NCI-H2081 treated with DMSO at 0.1 percent for 48 hours (cell line): Measurements from ENCODE around the gene SNX6.
A peak's percentile ranks its signal among the peaks of the same experiment; 100 is the strongest.
"Not testable (repeated sequence)": the region's sequence is repeated elsewhere in the genome, so short reads cannot be mapped to it uniquely, and the experiment has no call there.

Experiments
- DNase-seq: peaks from one replicate; lab custom pipeline; 2025; lab: John Stamatoyannopoulos, UW

SNX6 gene

GRCh38 chr14:34629657-34630529 lies at the start of gene SNX6:
Gene SNX6, minus strand, starts transcription at chr14:34630148. Its CDS starts 32 bp downstream, at chr14:34630116.
- peak; percentile 8 for DNase-seq

- no peak for DNase-seq
Observed at GRCh38 chr14:34678735-34679134, 48.8 kb upstream of the SNX6 start.

DNA sequence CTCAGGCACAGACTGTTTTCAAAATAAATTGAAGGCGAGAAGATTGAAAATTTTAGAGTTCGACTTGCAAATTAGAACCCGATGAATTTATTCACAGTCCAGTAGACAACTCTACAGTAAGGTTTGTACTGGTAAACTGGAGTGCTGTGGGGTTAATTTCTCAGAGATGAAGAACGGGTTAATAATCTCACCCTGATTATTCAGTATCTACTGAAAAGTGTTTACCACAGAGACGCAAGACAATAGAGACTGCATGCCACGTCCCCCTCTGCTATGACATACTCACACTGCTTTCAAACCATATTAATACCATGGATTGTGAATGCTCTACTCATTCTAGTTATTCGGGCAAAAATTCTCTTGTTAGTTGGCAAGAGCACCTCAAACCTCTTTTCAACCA lies 48.4 kb upstream of the SNX6 start:
- no peak for DNase-seq

GRCh38 chr14:34676516-34677211 lies 46.7 kb upstream of the SNX6 start:
- DNase-seq, result no peak

DNA sequence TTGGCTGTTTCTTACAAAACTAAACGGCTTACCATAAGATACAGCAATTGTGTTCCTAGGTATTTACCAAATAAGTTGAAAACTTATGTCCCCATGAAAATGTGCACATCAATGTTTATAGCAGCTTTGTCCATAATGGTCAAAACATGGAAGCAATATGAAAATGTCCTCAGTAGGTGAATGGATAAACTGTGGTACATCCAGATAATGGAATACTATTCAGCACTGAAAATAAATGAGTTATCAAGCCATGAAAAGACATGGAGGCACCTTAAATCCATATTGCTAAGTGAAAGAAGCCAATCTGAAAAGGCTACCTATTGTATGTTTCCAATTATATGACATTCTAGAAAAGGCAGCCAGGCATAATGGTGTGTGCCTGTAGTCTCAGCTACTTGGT lies 43.8 kb upstream of the SNX6 start:
- DNase-seq, result no peak

GRCh38 chr14:34671716-34672115 lies 41.8 kb upstream of the SNX6 start:
- DNase-seq, result no peak

DNA sequence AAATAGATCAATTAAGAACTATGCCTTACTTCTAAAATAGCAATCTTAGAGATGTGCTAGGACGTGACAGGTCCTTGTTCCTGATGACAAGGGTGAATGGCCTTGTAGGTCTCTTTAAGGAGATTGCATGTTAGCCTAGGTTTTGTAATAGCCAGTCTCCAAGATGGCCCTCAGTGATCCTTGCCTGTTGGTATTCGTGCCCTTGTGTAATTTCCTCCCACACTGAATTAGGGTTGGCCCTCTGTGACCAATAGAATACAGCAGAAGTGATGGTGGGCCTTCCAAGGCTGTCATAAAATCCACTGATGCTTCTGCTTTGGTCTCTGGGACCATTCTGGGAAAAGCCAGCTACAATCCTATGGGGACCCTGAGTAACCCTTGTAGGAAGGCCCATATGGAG lies 38.2 kb upstream of the SNX6 start:
- no peak for DNase-seq

GRCh38 chr14:34667007-34667406 lies 37.1 kb upstream of the SNX6 start:
- no peak for DNase-seq

DNA sequence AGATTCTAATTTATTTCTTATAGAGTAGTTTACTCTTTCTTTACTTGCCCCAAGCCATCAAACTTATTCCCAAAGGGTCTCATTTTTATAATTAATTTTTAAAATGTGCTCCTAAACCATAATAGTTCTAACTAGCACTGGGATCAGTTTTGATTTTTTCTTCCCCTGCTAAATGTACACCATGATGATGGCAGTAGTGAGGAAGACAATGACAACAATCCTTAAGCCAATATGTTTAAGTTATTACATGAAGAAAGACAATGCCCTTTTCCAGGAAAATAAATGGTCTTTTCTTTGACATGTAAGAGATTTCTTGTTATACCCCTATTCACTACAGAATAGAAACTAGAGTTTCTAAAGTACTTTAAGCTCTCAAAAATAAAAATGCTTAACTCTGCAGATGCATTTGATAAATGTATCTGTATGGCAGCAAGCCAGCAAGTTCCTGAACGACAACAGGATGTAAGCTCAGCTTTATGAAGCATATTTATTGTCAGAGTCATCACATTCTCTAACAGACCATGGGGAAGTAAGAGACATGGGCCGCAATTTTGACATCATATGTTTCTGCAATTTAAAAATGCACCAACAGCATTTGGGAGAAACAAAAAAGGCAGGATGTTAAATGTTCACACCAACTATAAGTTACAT lies 36.0 kb upstream of the SNX6 start:
- no peak for DNase-seq

DNA sequence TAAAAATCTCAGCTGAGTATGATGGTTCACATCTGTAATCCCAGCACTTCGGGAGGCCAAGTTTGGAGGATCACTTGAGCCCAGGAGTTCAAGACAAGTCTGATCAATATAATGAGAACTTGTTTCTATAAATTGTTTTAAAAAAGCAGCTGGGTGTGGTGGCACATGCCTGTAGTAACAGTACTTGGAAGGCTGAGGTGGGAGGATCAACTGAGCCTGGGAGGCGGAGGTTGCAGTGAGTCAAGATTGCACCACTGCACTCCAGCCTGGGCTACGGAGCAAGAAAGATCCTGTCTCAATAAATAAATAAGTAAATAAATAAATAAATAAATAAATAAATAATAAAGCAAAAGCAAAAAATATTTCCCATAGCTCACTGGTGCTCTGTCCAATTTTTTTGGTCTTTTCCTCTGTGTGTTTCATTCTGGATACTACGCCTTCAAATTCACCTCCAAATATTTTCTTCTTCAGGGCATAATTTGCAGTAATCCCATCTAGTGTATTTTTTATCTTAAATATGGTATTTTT lies 32.7 kb upstream of the SNX6 start:
- DNase-seq, result no peak

DNA sequence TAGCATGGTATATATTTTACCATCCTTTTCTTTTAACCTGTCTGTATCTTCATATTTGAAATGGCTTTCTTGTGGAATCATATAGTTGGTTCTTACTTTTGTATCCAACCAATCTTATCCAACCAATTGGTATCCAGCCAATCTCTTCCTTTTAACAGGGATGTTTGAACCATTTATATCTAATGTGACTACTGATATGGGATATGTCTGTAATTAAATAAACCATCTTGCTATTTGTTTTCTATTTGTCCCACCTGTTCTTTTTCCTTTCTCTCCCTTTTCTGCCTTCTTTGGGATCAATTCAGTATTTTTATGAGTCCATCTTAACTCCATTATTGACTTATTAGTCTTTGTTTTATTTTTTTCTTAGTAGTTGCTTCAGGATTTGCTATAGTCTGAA lies 30.8 kb upstream of the SNX6 start:
- no peak for DNase-seq

- DNase-seq, result no peak
Observed at GRCh38 chr14:34655959-34656358, 26.0 kb upstream of the SNX6 start.

GRCh38 chr14:34653073-34653472 lies 23.1 kb upstream of the SNX6 start:
- DNase-seq, result not testable (repeated sequence)

GRCh38 chr14:34652348-34652747 lies 22.4 kb upstream of the SNX6 start:
- DNase-seq, result not testable (repeated sequence)

DNA sequence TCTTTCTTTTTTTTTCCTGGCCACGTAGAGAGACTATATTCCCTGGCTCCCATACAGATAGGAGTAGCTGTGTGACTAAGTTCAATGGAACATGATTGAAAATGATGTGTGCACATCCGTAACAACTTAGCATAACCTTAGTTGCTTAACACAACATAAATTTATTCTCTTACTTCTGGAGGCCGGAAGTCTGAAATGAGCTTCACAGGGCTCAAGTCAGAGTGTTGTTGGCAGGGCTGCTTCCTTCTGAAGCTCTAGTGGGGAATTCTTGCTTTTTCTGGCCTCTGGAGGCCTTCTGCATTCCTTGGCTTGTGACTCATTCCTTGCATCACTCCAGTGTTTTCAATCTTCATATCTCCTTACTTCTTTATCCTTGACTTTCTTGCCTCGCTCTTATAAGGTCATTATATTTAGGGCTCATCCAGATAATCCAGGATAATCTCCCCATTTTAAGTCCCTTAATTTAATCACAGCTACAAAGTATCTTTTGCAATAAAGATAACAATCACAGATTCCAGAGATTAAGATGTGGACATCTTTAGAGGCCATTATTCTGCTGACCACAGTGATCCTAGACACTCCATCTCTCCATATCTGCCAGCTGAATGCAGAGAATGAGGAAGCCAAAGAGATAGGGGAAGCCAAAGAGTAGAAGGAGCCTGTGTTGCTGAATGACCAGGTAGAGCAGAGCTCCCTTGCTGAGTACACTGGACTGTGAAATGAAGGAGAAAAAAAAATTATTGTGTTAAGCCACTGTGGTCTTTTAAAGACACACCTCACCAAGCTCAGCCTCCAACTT lies 21.0 kb upstream of the SNX6 start:
- DNase-seq, result no peak

GRCh38 chr14:34650006-34650405 lies 20.1 kb upstream of the SNX6 start:
- DNase-seq, result not testable (repeated sequence)

DNA sequence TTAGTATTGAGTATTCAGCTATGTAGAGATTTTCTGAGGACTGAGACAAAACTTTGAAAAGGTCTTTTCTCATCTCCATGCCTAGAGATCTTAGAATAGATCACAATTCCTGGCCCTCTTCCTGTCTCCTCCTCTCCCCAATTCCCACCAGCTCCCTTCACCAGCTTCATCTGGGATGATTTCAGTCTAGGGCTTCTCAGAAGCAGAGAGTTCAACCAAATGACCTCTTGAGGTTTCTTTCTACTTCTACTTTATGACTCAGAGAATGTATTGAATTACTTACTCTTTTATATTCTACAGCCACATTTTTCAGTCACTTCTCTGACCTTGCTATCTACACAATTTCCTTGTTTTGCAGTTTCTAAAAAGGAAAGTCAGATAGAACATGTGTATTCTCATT lies 19.4 kb upstream of the SNX6 start:
- no peak for DNase-seq

GRCh38 chr14:34646570-34647255 lies 16.8 kb upstream of the SNX6 start:
- no peak for DNase-seq

DNA sequence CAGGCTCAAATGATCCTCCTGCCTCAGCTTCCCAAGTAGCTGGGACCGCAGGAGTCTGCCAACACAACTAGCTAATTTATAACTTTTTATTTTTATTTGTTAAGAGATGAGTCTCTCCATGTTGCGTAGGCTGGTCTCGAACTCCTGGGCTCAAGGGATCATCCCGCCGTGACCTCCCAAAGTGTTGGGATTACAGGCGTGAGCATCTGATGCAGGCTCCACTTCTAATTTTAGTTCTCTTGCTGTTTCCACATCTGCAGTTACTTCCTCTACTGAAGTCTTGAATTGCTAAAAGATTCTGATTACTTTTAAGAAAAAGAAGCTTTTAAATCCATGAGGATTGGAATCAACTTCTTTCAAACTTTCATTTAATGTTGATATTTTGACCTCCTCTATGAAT lies 13.4 kb upstream of the SNX6 start:
- DNase-seq, result no peak

GRCh38 chr14:34642595-34642994 lies 12.6 kb upstream of the SNX6 start:
- DNase-seq, result no peak

DNA sequence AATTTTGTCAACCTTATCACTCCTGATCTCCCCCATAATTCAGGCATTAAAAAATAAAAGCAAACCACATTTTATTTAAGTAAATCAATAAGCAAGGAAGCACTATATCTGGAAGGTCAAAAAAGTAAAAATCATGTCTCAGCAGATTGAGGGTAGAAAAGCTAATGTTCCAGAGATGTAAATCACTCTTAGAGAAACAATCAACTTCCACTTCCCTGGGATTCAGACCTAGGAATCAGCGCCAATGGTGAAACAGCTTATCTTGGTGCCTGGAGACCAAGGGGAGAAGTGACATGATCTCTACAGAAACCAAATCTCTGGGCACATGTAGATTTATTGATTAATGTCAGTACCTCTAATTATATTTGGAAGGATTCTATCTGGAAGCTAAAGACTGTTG lies 10.9 kb upstream of the SNX6 start:
- DNase-seq, result no peak
